Neural progenitor cell (in vitro differentiated cells): ENCODE results near the gene GLOD4. TPM values are rescaled to one million over a fixed set of nuclear protein-coding genes. Genes with fewer than 3 reads are reported as not detected.
A peak's percentile ranks its signal among the peaks of the same experiment; 100 is the strongest.

ENCODE experiments used
- DNase-seq: peaks from one replicate; pipeline ENCODE4 v3.0.0-alpha.2; 2016; ENCODE audit warnings: low spot score
- H2AFZ ChIP-seq: fragments of 200-600 bp; sonication (generic); replicated peaks from 2 replicates; pipeline ENCODE4 v1.6.1; 2016; ENCODE audit warnings: antibody characterized with exemption
- H3F3A ChIP-seq: fragments of 200-600 bp; sonication (generic); 2 replicates; pipeline ENCODE4 v1.6.1; 2016; ENCODE audit warnings: antibody characterized with exemption, low read depth
- H3K27ac ChIP-seq: fragments of 200-600 bp; sonication (generic); 2 replicates; pipeline ENCODE4 v1.5.1; 2016; ENCODE audit warnings: mild to moderate bottlenecking
- H3K27me3 ChIP-seq: fragments of 200-600 bp; sonication (generic); 2 replicates; pipeline ENCODE4 v1.6.1; 2016; ENCODE audit warnings: mild to moderate bottlenecking, moderate library complexity
- H3K36me3 ChIP-seq: fragments of 200-600 bp; sonication (generic); 2 replicates; pipeline ENCODE4 v1.5.1; 2016
- H3K4me1 ChIP-seq: fragments of 200-600 bp; sonication (generic); 2 replicates; pipeline ENCODE4 v1.6.1; 2016; ENCODE audit warnings: mixed run types
- H3K4me2 ChIP-seq: fragments of 200-600 bp; sonication (generic); 2 replicates; pipeline ENCODE4 v1.6.1; 2016
- H3K4me3 ChIP-seq: fragments of 200-600 bp; sonication (generic); 2 replicates; pipeline ENCODE4 v1.5.1; 2016
- H3K79me2 ChIP-seq: fragments of 200-600 bp; sonication (generic); 2 replicates; pipeline ENCODE4 v1.6.1; 2016; ENCODE audit warnings: low read depth
- H3K9ac ChIP-seq: fragments of 200-600 bp; sonication (generic); 2 replicates; pipeline ENCODE4 v1.6.1; 2016
- H3K9me3 ChIP-seq: fragments of 200-600 bp; sonication (generic); 2 replicates; pipeline ENCODE4 v1.5.1; 2016; ENCODE audit warnings: low read depth
- H4K20me1 ChIP-seq: fragments of 200-600 bp; sonication (generic); 2 replicates; pipeline ENCODE4 v1.6.1; 2016; ENCODE audit warnings: low read depth
- H3K27ac Mint-ChIP-seq: 3 replicates; pipeline ENCODE4 v1.8.0; 2021; ENCODE audit warnings: mixed read lengths
- H3K27me3 Mint-ChIP-seq: 2 replicates; pipeline ENCODE4 v1.8.0; 2022; ENCODE audit warnings: low read depth, mild to moderate bottlenecking, inconsistent platforms, moderate library complexity, mixed read lengths; ENCODE audit not compliant: insufficient read depth
- H3K36me3 Mint-ChIP-seq: 3 replicates; pipeline ENCODE4 v1.8.0; 2021; ENCODE audit warnings: mixed read lengths
- H3K4me1 Mint-ChIP-seq: 3 replicates; pipeline ENCODE4 v1.8.0; 2021; ENCODE audit warnings: mixed read lengths
- H3K4me3 Mint-ChIP-seq: 3 replicates; pipeline ENCODE4 v1.8.0; 2021; ENCODE audit warnings: mild to moderate bottlenecking, moderate library complexity, mixed read lengths
- H3K9me3 Mint-ChIP-seq: 3 replicates; pipeline ENCODE4 v1.8.0; 2020; ENCODE audit warnings: mixed read lengths
- EZH2 ChIP-seq: fragments of 200-600 bp; sonication (generic); IDR thresholded peaks from 2 replicates; pipeline ENCODE4 v1.6.1; 2017; ENCODE audit warnings: antibody characterized with exemption, mild to moderate bottlenecking, moderate library complexity
- EZH2phosphoT487 ChIP-seq: fragments of 200-600 bp; sonication (generic); IDR thresholded peaks from 2 replicates; pipeline ENCODE4 v1.6.1; 2017; ENCODE audit warnings: antibody characterized with exemption
- total RNA-seq: library from RNA; depleted of rRNA; stranded (reverse); fragments of >200 nt; gene quantifications from 2 replicates; pipeline ENCODE4 v1.2.3, GENCODE V29; 2015; ENCODE audit warnings: low replicate concordance
- TF ChIP-seq, protein P1 (sequence below): fragments of 200-600 bp; sonication (generic); IDR thresholded peaks from 2 replicates; pipeline ENCODE4 v1.5.1; 2017; ENCODE audit warnings: antibody characterized with exemption, mild to moderate bottlenecking

The GLOD4 gene
- total RNA-seq, 1 donor from 2014 or later = 309 TPM

DNA sequence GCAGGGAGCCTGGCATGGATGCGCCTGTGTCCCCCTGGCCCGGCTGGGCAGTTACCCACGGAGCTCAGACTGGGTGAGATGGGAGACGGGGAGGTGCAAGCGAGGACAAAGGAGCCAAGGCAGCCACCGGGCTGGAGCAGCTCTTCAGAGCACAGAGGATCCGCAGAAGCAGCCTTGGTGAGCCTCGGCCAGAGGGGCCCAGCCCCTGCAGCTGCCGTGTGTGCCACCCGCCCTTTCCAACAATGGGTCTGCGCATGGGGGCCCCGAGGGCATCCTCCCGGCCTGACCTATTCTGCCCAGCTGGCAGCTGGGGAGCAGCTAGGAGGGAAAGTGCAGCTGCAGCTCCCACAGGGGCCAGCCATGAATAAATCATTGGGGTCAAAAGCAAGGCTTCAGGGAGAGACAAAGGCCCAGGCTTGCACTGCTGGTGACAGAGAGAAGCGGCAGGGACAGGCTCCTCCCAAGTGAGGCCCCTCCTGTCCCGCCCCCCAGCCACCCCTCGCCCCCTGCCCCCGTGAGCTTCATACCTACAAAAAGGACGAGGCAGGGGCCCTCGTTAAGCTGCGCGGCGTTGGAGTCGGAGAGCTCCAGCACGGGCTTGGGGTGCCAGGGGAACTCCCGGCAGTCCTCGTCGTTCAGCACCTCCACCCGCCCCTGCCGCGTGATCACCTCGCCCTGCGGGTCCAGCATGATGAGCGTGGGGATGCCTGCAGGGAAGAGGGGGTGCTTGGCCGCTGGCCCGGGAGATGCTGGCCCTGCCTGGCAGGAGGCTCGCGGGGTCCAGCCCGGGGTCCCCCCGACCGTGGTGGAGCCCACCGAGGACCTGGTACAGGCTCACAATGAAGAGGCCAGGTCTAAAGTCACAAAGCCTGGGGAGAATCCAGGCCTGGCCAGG is 22.7 kb upstream of the GLOD4 start:
- Histone ChIP-seq H3K9ac (no peak overlapping the region), H3K27me3 (no peaks in the 10 kb centered on the region), H3K79me2 (no peaks in the 10 kb centered on the region), H3K9me3 (no peaks in the 10 kb centered on the region), H4K20me1 (peaks cover 20% of the 10 kb centered on the region), H2AFZ (no peak overlapping the region), H3K36me3 (no peaks in the 10 kb centered on the region), H3K4me2 (peak overlapping the region; percentile 45), H3K4me3 (no peak overlapping the region), H3F3A (peaks cover 3% of the 10 kb centered on the region), H3K27ac (peak overlapping the region; percentile 83), H3K4me1 (peaks cover 11% of the 10 kb centered on the region)
- Mint-ChIP-seq H3K27me3 (peaks cover 10% of the 10 kb centered on the region), H3K4me1 (peaks cover 36% of the 10 kb centered on the region), H3K4me3 (peak overlapping the region; percentile 59), H3K36me3 (peaks cover 15% of the 10 kb centered on the region), H3K9me3 (no peaks in the 10 kb centered on the region), H3K27ac (peak overlapping the region; percentile 95)
- DNase-seq = peak; percentile 48
- TF ChIP-seq, protein P1, sequence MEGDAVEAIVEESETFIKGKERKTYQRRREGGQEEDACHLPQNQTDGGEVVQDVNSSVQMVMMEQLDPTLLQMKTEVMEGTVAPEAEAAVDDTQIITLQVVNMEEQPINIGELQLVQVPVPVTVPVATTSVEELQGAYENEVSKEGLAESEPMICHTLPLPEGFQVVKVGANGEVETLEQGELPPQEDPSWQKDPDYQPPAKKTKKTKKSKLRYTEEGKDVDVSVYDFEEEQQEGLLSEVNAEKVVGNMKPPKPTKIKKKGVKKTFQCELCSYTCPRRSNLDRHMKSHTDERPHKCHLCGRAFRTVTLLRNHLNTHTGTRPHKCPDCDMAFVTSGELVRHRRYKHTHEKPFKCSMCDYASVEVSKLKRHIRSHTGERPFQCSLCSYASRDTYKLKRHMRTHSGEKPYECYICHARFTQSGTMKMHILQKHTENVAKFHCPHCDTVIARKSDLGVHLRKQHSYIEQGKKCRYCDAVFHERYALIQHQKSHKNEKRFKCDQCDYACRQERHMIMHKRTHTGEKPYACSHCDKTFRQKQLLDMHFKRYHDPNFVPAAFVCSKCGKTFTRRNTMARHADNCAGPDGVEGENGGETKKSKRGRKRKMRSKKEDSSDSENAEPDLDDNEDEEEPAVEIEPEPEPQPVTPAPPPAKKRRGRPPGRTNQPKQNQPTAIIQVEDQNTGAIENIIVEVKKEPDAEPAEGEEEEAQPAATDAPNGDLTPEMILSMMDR = no peak
- TF ChIP-seq EZH2 = no peak

DNA sequence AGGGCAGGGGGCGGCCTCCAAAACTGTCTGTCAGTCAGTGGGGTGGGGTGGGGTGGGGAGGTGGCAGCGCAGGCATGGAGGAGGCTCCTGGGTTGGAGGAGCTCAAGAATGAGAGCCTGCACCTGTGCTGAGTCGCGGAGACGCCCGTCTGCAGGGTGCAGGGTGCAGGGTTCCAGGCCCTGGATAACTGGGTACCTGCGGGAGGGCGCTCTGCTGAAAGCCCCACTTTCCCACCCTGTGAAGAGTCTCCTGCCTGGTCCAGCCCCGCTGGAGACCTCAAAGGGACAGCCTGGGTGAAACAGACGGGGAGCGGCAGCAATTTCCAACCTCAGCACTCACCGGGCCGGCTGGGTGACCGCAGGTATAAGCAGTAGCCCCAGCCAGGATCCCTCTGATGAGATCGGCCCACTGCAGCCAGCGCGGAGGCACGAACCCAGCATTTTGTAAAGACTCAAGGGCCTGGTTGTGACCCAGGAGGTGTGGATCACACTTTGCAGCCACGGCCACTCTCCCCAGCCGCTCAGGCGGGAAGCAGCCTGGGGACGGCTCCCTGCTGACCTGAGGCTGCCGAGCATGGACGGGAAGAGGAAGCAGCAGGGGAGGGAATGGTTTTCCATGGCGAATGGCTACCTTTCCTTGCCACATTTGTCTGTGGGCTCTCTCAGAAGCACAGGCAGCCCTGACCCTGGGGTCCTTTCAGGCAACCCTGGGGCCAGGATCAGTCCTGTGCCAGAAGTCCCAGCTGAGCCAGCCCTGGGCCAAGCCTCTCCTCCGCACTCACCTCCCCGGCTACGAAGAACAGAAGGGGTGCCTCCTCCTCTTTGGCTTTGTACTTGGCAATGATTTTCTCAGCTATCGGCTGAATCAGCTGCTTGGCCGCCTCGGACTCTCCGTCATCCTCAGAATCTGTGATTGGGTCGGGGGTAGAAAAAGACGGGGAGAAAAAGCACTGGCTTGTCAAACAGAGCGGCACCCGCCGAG is 21.1 kb upstream of the GLOD4 start:
- H3K9me3 Mint-ChIP-seq = no peaks in the 10 kb centered on the region
- Histone ChIP-seq H3K4me2 (no peak overlapping the region), H3K9me3 (no peaks in the 10 kb centered on the region), H3K4me3 (no peak overlapping the region), H3K27ac (no peak overlapping the region), H3K79me2 (no peaks in the 10 kb centered on the region), H4K20me1 (peaks cover 20% of the 10 kb centered on the region), H3K27me3 (no peaks in the 10 kb centered on the region), H2AFZ (no peak overlapping the region), H3K4me1 (peaks cover 11% of the 10 kb centered on the region), H3F3A (peaks cover 3% of the 10 kb centered on the region), H3K9ac (no peak overlapping the region), H3K36me3 (no peaks in the 10 kb centered on the region)
- peak overlapping the region; percentile 77 for H3K4me3 Mint-ChIP-seq
- TF ChIP-seq EZH2phosphoT487 (no peak), EZH2 (no peak)
- TF ChIP-seq, protein P1 = no peak
- peaks cover 8% of the 10 kb centered on the region for H3K27me3 Mint-ChIP-seq
- peaks cover 36% of the 10 kb centered on the region for H3K4me1 Mint-ChIP-seq
- peaks cover 9% of the 10 kb centered on the region for H3K36me3 Mint-ChIP-seq
- DNase-seq = no peak
- H3K27ac Mint-ChIP-seq = peak overlapping the region; percentile 95

DNA sequence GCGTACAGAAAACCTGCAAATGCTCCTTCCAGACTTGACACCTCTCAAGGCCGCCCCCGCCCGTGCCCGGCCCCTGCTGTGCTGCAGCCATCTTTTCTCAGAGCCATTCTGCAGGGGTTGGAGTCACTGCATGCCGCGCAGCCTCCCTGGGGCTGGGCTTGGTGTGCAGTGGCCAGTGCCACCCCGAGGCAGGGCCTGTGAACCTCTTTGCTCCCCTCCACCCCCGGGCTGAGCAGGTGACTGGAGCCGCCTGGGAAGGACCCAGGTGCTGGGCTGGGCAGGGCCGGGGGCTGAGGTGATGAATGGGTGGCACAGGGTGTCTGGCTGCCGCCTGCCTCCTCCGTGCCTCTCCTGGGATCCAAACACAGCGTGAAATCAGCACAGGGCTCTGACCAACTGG is 20.4 kb upstream of the GLOD4 start:
- Mint-ChIP-seq H3K9me3 (no peaks in the 10 kb centered on the region), H3K27me3 (peaks cover 8% of the 10 kb centered on the region), H3K27ac (no peak overlapping the region), H3K4me1 (peaks cover 36% of the 10 kb centered on the region), H3K4me3 (no peak overlapping the region), H3K36me3 (peaks cover 9% of the 10 kb centered on the region)
- Histone ChIP-seq H3F3A (peaks cover 3% of the 10 kb centered on the region), H3K79me2 (no peaks in the 10 kb centered on the region), H3K9me3 (no peaks in the 10 kb centered on the region), H3K4me2 (no peak overlapping the region), H2AFZ (no peak overlapping the region), H3K27me3 (no peaks in the 10 kb centered on the region), H3K27ac (no peak overlapping the region), H4K20me1 (peaks cover 20% of the 10 kb centered on the region), H3K9ac (no peak overlapping the region), H3K36me3 (no peaks in the 10 kb centered on the region), H3K4me3 (no peak overlapping the region), H3K4me1 (peaks cover 11% of the 10 kb centered on the region)
- no peak for DNase-seq
- TF ChIP-seq EZH2 (no peak), EZH2phosphoT487 (no peak)
- TF ChIP-seq, protein P1 = no peak
